Glutamatergic neuron (in vitro differentiated cells): ENCODE measurements around the gene STOML1. TPM values are rescaled to one million over a fixed set of nuclear protein-coding genes. Genes with fewer than 3 reads are reported as not detected.

ENCODE experiments used
- DNase-seq: peaks from one replicate; pipeline ENCODE4 v3.0.0; 2022
- H3K27ac Mint-ChIP-seq: one replicate; pipeline ENCODE4 v1.8.0; 2020; ENCODE audit warnings: mild to moderate bottlenecking, mixed read lengths, inconsistent platforms; ENCODE audit not compliant: unreplicated experiment
- H3K27me3 Mint-ChIP-seq: one replicate; pipeline ENCODE4 v1.8.0; 2020; ENCODE audit warnings: mild to moderate bottlenecking, moderate library complexity, mixed read lengths, inconsistent platforms; ENCODE audit not compliant: unreplicated experiment
- H3K36me3 Mint-ChIP-seq: one replicate; pipeline ENCODE4 v1.8.0; 2020; ENCODE audit warnings: mild to moderate bottlenecking, mixed read lengths, inconsistent platforms; ENCODE audit not compliant: unreplicated experiment
- H3K4me1 Mint-ChIP-seq: one replicate; pipeline ENCODE4 v1.8.0; 2020; ENCODE audit warnings: mild to moderate bottlenecking, low read depth, mixed read lengths, inconsistent platforms; ENCODE audit not compliant: unreplicated experiment
- H3K4me3 Mint-ChIP-seq: one replicate; pipeline ENCODE4 v1.8.0; 2020; ENCODE audit warnings: mild to moderate bottlenecking, mixed read lengths, inconsistent platforms; ENCODE audit not compliant: unreplicated experiment
- H3K9me3 Mint-ChIP-seq: one replicate; pipeline ENCODE4 v1.8.0; 2020; ENCODE audit warnings: mild to moderate bottlenecking, moderate library complexity, mixed read lengths, inconsistent platforms; ENCODE audit not compliant: unreplicated experiment
- CTCF ChIP-seq: fragments of 200-600 bp; sonication (generic); IDR thresholded peaks from one replicate; pipeline ENCODE4 v1.5.0; 2021; ENCODE audit not compliant: partially characterized antibody, unreplicated experiment
- total RNA-seq: library from RNA; stranded (reverse); fragmentation: NEBNext Ultra II Directional; extraction: Animal tissue kit (Norgen Biotek cat#: 25700); gene quantifications from one replicate; pipeline ENCODE4 v1.2.1, GENCODE V29; 2021; ENCODE audit not compliant: unreplicated experiment

Gene STOML1
- total RNA-seq, 1 donor from 2014 or later: 19.5 TPM

GRCh38 chr15:73987250-73987649 lies 4.8 kb downstream of the STOML1 start:
- no peak for DNase-seq
- no peaks in the 10 kb centered on the region for H3K9me3 Mint-ChIP-seq
- no peak overlapping the region for H3K4me3 Mint-ChIP-seq
- no peaks in the 10 kb centered on the region for H3K4me1 Mint-ChIP-seq
- no peak overlapping the region for H3K27ac Mint-ChIP-seq
- H3K36me3 Mint-ChIP-seq: peaks cover 5% of the 10 kb centered on the region
- no peak for TF ChIP-seq CTCF
- H3K27me3 Mint-ChIP-seq: peaks cover 5% of the 10 kb centered on the region

GRCh38 chr15:73986776-73987056 lies 5.4 kb downstream of the STOML1 start:
- DNase-seq: no peak
- Mint-ChIP-seq H3K27me3 (peaks cover 5% of the 10 kb centered on the region), H3K36me3 (peaks cover 5% of the 10 kb centered on the region), H3K4me1 (no peaks in the 10 kb centered on the region), H3K9me3 (no peaks in the 10 kb centered on the region), H3K27ac (no peak overlapping the region), H3K4me3 (no peak overlapping the region)
- TF ChIP-seq CTCF: no peak

DNA sequence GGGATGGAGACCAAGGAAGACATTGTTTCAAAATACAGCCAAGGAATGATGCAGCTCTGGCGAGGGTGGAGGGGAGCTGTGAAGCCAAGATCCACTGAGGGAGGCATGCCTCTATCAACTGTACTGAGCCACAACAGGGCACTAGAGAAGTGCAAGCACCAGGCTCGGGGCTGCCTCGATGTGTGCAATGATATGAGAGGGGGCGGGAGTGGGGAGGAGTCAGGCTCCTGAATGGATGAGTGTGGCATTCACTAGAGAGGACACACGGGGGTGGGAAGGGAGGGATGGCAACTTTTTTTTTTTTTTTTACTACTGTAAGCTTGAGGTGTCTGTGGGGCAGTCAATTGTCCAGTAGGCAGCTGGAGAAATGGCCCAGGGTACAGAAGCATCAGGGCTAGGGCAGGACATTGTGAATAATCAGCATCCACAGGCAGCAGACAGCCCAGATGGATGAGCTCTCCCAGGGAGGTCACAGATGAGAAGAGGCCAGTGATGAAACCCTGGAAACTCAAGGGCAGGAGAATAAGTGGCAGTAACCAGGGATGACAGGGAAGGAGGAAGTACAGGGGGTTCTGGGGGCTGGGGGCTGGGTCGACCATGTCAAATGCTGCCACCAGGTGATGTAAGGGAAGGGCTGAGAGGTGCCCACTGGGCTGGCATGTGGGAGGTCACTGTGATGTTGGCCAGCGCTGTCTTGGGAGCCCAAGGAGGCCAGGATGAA lies 5.9 kb downstream of the STOML1 start:
- Mint-ChIP-seq H3K4me3 (no peak overlapping the region), H3K27me3 (peaks cover 5% of the 10 kb centered on the region), H3K9me3 (no peaks in the 10 kb centered on the region), H3K27ac (no peak overlapping the region), H3K36me3 (peaks cover 5% of the 10 kb centered on the region), H3K4me1 (no peaks in the 10 kb centered on the region)
- no peak for TF ChIP-seq CTCF
- no peak for DNase-seq

DNA sequence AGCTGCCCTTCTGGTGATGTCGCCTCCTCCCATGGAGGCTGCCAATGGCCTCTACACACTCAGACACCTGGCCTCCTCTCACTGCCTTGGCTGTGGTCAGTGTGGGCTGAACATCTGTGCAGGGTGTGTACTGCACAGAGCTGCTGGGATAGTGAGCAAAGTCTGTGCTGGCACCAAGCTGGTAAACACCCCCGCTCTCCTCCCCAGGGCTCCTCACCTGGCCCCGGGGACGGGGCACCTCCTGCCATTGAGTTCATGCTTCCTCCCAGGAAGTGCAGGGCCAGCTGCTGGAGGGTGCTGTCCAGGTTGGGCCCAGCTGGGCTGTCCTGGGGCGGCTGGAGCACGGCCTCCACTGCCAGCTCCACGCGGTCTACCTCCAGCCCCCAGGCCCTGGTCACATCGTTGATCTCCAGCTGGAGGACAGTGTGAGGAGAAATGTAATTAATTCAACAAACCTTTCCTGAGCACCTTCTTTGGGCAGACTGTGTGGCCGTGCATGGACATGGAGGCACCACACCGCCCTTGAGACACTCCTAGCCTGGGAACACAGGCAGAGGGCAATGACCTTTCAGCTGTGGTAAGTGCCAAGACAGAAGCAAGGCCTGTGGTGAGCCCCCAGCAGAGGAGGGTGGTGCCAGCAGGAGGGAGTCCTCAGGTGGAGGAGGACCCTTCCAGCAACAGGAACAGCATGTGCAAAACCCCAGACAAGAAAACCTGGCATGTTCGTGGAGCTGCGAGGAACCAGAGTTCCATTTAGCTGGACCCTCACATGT lies 6.8 kb downstream of the STOML1 start:
- no peak for TF ChIP-seq CTCF
- peaks cover 2% of the 10 kb centered on the region for H3K27me3 Mint-ChIP-seq
- DNase-seq: no peak
- H3K9me3 Mint-ChIP-seq: no peaks in the 10 kb centered on the region
- H3K27ac Mint-ChIP-seq: no peak overlapping the region
- H3K4me3 Mint-ChIP-seq: no peak overlapping the region
- peaks cover 5% of the 10 kb centered on the region for H3K36me3 Mint-ChIP-seq
- no peaks in the 10 kb centered on the region for H3K4me1 Mint-ChIP-seq

DNA sequence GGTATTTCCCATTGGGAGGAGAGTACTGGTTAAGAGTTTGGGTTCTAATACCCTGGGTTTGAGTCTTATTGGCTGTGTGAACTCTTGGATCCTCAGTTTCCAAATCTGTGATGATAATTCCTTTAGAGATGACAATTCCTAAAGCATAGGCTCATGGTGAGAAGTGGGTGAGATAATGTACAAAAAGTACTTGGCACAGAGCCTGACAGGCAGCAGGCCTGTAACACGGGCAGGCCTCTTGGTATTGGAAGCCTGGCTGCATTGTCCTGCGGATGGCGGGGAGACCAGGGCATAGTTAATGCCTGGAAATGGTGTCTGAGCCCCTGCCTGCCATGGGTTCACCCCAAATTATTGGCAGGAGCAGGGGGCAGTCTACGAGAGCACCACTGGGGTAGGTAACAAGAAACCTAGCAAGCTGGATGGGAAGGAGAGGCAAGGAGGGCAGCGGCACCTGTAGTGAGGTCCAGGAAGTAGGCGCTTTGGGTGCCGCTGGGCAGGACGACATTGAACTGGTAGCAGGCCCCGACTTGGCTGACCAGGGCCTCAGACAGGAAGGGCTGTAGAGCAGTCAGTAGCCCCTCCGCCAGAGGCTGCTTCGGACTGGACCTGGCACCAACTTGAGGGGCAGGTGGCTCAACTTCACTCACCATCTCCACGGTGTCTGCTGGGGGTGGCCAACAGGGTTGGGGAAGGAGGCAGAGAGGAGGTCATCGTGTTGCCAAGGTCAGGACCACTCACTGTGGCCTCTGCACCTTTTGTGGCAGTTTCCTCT lies 7.7 kb downstream of the STOML1 start:
- H3K4me3 Mint-ChIP-seq: no peak overlapping the region
- DNase-seq: no peak
- H3K27me3 Mint-ChIP-seq: peaks cover 2% of the 10 kb centered on the region
- H3K9me3 Mint-ChIP-seq: no peaks in the 10 kb centered on the region
- no peak for TF ChIP-seq CTCF
- H3K36me3 Mint-ChIP-seq: peaks cover 5% of the 10 kb centered on the region
- H3K4me1 Mint-ChIP-seq: no peaks in the 10 kb centered on the region
- no peak overlapping the region for H3K27ac Mint-ChIP-seq
